ENCODE measurements around the gene PUM1.
"Not testable (repeated sequence)": the region's sequence is repeated elsewhere in the genome, so short reads cannot be mapped to it uniquely, and the experiment has no call there.

The PUM1 gene

DNA sequence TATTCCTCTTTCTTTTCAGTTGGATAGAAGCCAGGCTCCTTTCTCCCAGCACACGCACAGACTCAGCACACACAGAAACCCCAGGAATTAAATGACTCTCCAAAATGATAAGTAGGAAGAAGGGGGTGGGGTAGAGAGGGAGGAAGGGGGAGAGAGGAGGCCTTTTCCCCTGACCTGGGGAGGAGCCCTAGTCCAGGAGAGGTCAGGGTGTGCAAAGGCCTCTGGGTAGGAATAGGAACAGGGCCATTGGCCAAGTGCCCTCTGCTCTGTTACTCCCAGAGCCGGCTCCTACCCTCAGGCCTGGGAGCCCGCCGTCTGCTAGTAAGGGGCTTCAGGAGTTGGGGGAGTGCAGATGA lies 35.6 kb upstream of the PUM1 start:
- Histone ChIP-seq H3K4me3 (ENCODE audit: low read length) (no peak overlapping the region), H3K27ac (ENCODE audit: low read depth, low read length) (no peak overlapping the region), H3K9me2 (replicated peaks; ENCODE audit: control insufficient read depth, low read length) (no peaks in the 10 kb centered on the region), H3K4me2 (ENCODE audit: low read length) (no peak overlapping the region), H3K27me3 (ENCODE audit: control insufficient read depth, low read length) (no peaks in the 10 kb centered on the region), H4K20me1 (ENCODE audit: control insufficient read depth, insufficient read depth, low read depth, low read length) (no peaks in the 10 kb centered on the region), H3K79me2 (ENCODE audit: control insufficient read depth, low read length) (no peaks in the 10 kb centered on the region), H3K9me3 (ENCODE audit: control insufficient read depth, insufficient read depth, low read length) (no peaks in the 10 kb centered on the region), H3K36me3 (ENCODE audit: control insufficient read depth, low read length) (no peaks in the 10 kb centered on the region), H3F3A (ENCODE audit: control insufficient read depth, insufficient read depth) (no peaks in the 10 kb centered on the region), H3K4me1 (ENCODE audit: control insufficient read depth, low read length) (no peaks in the 10 kb centered on the region)
- TF ChIP-seq EZH2phosphoT487 (IDR thresholded peaks at IDR 0.05; ENCODE audit: borderline replicate concordance, low read length): no peak

DNA sequence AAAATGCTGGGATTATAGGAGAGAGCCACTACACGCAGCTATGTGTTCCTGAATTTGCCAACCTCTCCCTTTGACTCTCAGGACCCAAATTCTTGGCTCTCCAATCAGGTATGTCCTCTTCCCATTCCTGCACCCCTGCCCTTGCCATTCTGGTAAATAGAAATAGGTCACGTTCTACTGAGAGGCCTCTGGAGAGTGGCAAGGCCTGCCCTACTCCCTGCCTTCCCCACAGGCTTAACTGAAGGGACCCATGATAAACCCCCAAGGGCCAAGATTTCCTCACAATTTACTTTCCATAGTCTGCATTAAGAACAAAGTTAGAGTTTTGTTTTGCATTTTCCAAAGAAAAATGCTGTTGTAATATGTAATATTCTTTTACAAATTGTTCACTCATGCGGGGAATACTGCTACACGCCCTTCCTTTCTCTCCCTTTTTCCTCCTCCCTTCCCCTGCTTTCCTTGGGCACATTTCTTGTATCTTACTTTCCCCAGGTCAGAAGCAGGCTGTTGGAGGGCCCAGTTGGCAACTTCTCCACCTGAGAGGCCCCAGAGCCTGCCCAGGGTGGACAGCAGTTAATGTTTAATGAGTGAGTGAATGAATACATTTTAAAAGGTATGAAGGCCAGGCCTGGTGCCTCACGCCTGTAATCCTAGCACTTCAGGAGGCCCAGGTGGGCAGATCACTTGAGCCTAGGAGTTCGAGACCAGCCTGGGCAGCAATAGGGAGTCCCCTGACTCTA lies 33.9 kb upstream of the PUM1 start:
- Histone ChIP-seq H3K27ac (ENCODE audit: low read depth, low read length) (no peak overlapping the region), H3K9me2 (replicated peaks; ENCODE audit: control insufficient read depth, low read length) (no peaks in the 10 kb centered on the region), H3K36me3 (ENCODE audit: control insufficient read depth, low read length) (no peaks in the 10 kb centered on the region), H3K4me2 (ENCODE audit: low read length) (no peak overlapping the region), H3K27me3 (ENCODE audit: control insufficient read depth, low read length) (no peaks in the 10 kb centered on the region), H3K79me2 (ENCODE audit: control insufficient read depth, low read length) (no peaks in the 10 kb centered on the region), H3K4me1 (ENCODE audit: control insufficient read depth, low read length) (no peaks in the 10 kb centered on the region), H4K20me1 (ENCODE audit: control insufficient read depth, insufficient read depth, low read depth, low read length) (no peaks in the 10 kb centered on the region), H3K9me3 (ENCODE audit: control insufficient read depth, insufficient read depth, low read length) (no peaks in the 10 kb centered on the region), H3F3A (ENCODE audit: control insufficient read depth, insufficient read depth) (no peaks in the 10 kb centered on the region), H3K4me3 (ENCODE audit: low read length) (no peak overlapping the region)
- TF ChIP-seq, protein P1, sequence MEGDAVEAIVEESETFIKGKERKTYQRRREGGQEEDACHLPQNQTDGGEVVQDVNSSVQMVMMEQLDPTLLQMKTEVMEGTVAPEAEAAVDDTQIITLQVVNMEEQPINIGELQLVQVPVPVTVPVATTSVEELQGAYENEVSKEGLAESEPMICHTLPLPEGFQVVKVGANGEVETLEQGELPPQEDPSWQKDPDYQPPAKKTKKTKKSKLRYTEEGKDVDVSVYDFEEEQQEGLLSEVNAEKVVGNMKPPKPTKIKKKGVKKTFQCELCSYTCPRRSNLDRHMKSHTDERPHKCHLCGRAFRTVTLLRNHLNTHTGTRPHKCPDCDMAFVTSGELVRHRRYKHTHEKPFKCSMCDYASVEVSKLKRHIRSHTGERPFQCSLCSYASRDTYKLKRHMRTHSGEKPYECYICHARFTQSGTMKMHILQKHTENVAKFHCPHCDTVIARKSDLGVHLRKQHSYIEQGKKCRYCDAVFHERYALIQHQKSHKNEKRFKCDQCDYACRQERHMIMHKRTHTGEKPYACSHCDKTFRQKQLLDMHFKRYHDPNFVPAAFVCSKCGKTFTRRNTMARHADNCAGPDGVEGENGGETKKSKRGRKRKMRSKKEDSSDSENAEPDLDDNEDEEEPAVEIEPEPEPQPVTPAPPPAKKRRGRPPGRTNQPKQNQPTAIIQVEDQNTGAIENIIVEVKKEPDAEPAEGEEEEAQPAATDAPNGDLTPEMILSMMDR (IDR thresholded peaks at IDR 0.05; ENCODE audit: low read depth, low read length, poor library complexity, severe bottlenecking): no peak
- TF ChIP-seq EZH2phosphoT487 (IDR thresholded peaks at IDR 0.05; ENCODE audit: borderline replicate concordance, low read length): no peak

DNA sequence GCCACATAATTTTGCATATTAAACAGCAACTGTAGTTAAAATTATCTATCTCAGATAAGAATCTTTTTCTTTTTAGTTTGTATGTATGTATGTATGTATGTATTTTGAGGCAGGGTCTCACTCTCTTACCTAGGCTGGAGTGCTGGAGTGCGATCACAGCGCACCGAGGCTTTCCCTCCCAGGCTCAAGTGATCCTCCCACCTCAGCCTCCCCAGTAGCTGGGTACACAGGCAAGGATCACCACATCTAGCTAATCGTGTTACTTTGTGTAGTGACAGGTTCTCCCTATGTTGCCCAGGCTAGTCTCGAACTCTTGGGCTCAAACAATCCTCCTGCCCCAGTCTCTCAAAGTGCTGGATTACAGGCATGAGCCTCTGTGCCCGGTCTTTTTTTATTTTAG lies 30.5 kb upstream of the PUM1 start:
- Histone ChIP-seq H3K4me3 (ENCODE audit: low read length) (no peak overlapping the region), H3K27ac (ENCODE audit: low read depth, low read length) (no peak overlapping the region), H3K4me1 (ENCODE audit: control insufficient read depth, low read length) (no peaks in the 10 kb centered on the region), H3K79me2 (ENCODE audit: control insufficient read depth, low read length) (no peaks in the 10 kb centered on the region), H3K9me2 (replicated peaks; ENCODE audit: control insufficient read depth, low read length) (no peaks in the 10 kb centered on the region), H3K36me3 (ENCODE audit: control insufficient read depth, low read length) (no peaks in the 10 kb centered on the region), H3K9me3 (ENCODE audit: control insufficient read depth, insufficient read depth, low read length) (no peaks in the 10 kb centered on the region), H4K20me1 (ENCODE audit: control insufficient read depth, insufficient read depth, low read depth, low read length) (no peaks in the 10 kb centered on the region), H3K27me3 (ENCODE audit: control insufficient read depth, low read length) (no peaks in the 10 kb centered on the region), H3F3A (ENCODE audit: control insufficient read depth, insufficient read depth) (no peaks in the 10 kb centered on the region), H3K4me2 (ENCODE audit: low read length) (no peak overlapping the region)
- TF ChIP-seq, protein P1 (IDR thresholded peaks at IDR 0.05; ENCODE audit: low read depth, low read length, poor library complexity, severe bottlenecking): no peak
- no peak for TF ChIP-seq EZH2phosphoT487 (IDR thresholded peaks at IDR 0.05; ENCODE audit: borderline replicate concordance, low read length)

DNA sequence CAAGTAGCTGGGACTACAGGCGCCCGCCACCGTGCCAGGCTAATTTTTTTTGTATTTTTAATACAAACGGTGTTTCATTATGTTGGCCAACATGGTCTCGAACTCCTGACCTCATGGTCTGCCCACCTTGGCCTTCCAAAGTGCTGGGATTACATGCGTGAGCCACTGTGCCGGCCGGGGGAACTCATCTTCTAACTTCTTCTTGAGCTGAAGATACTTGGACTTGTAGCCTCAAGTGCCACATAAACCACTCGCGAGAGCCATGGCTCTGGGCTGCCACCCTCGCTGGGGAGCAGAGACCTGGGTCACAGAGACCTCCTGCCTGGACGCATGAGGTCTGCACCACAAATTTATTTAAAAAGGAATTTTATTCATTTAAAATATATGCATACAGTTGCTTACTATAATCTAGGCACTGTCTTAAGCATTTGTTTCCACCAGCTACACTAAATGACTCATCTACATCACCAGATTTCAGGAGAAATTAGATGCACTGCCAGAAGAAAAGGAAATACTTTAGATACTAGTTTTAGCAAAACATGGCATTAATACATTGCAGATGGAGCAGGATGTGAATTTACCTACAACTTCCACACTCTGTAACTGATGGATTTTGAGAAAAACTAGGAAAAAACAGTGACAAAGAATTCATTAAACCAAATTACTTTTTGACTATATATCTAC lies 29.9 kb upstream of the PUM1 start:
- H3K4me1 ChIP-seq (ENCODE audit: control insufficient read depth, low read length): no peaks in the 10 kb centered on the region
- H3K4me2 ChIP-seq (ENCODE audit: low read length): no peak overlapping the region
- no peak overlapping the region for H3K4me3 ChIP-seq (ENCODE audit: low read length)
- no peaks in the 10 kb centered on the region for H3K79me2 ChIP-seq (ENCODE audit: control insufficient read depth, low read length)
- H3F3A ChIP-seq (ENCODE audit: control insufficient read depth, insufficient read depth): no peaks in the 10 kb centered on the region
- H3K36me3 ChIP-seq (ENCODE audit: control insufficient read depth, low read length): no peaks in the 10 kb centered on the region
- H3K27ac ChIP-seq (ENCODE audit: low read depth, low read length): no peak overlapping the region
- no peaks in the 10 kb centered on the region for H3K27me3 ChIP-seq (ENCODE audit: control insufficient read depth, low read length)
- TF ChIP-seq EZH2phosphoT487 (IDR thresholded peaks at IDR 0.05; ENCODE audit: borderline replicate concordance, low read length): no peak
- TF ChIP-seq, protein P1 (IDR thresholded peaks at IDR 0.05; ENCODE audit: low read depth, low read length, poor library complexity, severe bottlenecking): no peak
- no peaks in the 10 kb centered on the region for H4K20me1 ChIP-seq (ENCODE audit: control insufficient read depth, insufficient read depth, low read depth, low read length)
- no peaks in the 10 kb centered on the region for H3K9me3 ChIP-seq (ENCODE audit: control insufficient read depth, insufficient read depth, low read length)
- no peaks in the 10 kb centered on the region for H3K9me2 ChIP-seq (replicated peaks; ENCODE audit: control insufficient read depth, low read length)

DNA sequence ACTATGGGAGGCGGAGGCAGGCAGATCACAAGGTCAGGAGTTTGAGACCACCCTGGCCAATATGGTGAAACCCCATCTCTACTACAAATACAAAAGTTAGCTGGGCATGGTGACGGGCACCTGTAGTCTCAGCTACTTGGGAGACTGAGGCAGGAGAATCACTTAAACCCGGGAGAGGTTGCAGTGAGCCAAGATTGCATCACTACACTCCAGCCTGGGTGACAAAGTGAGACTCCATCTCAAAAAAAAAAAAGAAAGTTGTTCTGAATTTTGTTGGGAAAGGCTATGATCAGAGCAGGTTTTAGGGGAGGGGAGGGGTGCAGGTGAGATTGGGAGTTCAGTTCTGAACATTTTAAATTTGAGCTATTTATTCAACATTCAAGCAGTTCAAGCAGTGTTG lies 22.6 kb upstream of the PUM1 start:
- not testable (repeated sequence) for H3K36me3 ChIP-seq (ENCODE audit: control insufficient read depth, low read length); H3K79me2 ChIP-seq (ENCODE audit: control insufficient read depth, low read length); H3K4me3 ChIP-seq (ENCODE audit: low read length); H3K9me2 ChIP-seq (replicated peaks; ENCODE audit: control insufficient read depth, low read length); H3K4me1 ChIP-seq (ENCODE audit: control insufficient read depth, low read length); H3K27ac ChIP-seq (ENCODE audit: low read depth, low read length); H3K9me3 ChIP-seq (ENCODE audit: control insufficient read depth, insufficient read depth, low read length); H4K20me1 ChIP-seq (ENCODE audit: control insufficient read depth, insufficient read depth, low read depth, low read length); H3F3A ChIP-seq (ENCODE audit: control insufficient read depth, insufficient read depth); H3K27me3 ChIP-seq (ENCODE audit: control insufficient read depth, low read length); H3K4me2 ChIP-seq (ENCODE audit: low read length)
